HTR-8/SVneo (cell line): ENCODE results near the gene FCER1G.
"Not testable (repeated sequence)": the region's sequence is repeated elsewhere in the genome, so short reads cannot be mapped to it uniquely, and the experiment has no call there.

ENCODE experiments used
- DNase-seq: peaks from one replicate; pipeline ENCODE4 v3.0.0; 2011; ENCODE audit warnings: low spot score, mixed read lengths; ENCODE audit not compliant: insufficient read length
- FAIRE-seq: peaks from 2 replicates; lab custom pipeline; 2011; peaks lifted over from hg19 to GRCh38; lab: Jason Lieb, UNC

Gene FCER1G

GRCh38 chr1:161201836-161202712, 13.0 kb upstream of the FCER1G start, which contains the start of gene NDUFS2:
Gene NDUFS2, plus strand, starts transcription at chr1:161202367. Its CDS starts 19 bp downstream, at chr1:161202386.
- FAIRE-seq (no peak), DNase-seq (peak; percentile 86)

DNA sequence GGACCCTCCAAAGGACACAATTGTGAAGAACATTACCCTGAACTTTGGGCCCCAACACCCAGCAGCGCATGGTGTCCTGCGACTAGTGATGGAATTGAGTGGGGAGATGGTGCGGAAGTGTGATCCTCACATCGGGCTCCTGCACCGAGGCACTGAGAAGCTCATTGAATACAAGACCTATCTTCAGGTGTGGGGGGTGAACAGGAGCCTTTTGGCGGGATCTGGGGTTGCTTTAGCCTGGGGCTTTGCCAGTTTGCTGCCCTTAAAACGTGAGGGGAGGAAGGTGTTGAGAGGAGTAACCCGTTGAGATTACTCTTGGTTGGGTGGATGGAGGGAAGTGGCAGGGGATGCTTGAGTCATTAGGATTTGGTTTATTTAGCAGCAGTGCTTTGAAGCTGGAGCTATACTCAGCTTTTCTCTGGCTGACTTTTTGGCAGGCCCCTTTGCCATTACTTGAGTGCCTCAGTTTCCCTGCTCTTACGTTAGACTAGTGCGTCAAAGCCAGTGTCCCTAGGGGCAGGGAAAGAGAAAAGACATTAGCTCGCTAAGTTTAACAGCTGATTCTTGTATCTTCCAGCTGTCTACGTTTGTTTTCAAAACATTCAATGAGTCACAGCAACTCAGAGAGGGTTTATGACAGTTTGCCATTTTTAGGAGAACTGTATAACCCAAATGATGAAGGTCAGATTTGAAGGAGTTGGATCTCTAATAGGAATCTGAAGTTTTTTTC, 8.5 kb upstream of the FCER1G start:
- FAIRE-seq (no peak), DNase-seq (no peak)

DNA sequence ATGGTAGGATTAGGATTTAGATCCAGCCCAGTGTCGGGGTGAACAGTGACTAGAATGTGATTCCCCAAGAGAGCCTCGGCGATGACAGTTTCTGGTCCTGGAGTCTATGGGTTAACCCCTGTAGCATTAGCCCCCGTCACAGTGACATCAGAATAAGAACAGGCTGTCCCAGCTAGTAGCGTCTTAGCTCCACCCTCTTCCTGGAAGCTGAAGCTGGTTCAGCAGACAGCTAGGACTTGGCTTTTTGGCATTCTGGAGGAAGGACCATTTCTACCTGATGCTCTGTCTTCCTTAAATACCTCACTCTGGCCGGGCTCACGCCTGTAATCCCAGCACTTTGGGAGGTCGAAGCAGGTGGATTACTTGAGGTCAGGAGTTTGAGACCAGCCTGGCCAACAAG, 7.9 kb upstream of the FCER1G start:
- DNase-seq = no peak

GRCh38 chr1:161209790-161210409, 5.2 kb upstream of the FCER1G start:
- peak; percentile 67 for DNase-seq
- no peak for FAIRE-seq

More for the DNA sequence above, 7.9 kb upstream of the FCER1G start:
- no peak for FAIRE-seq

DNA sequence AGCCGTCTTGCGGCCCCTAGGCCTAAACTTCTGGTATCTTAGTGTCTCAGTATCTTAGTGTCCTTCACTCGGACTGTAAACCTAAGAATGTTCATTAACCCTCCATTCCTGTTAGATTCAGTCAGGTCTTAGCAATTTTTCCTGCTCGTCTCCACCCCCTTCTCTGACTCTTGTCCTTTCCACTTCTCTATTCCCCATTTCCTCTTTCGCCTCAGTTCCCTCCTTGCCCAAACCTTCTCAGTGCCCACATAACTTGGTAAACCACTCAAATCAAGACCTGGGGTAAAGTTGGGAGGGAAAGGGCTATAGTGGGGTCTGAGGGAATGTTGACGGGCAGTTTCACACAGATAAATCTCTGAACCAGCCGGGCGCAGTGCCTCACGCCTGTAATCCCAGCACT, 726 bp upstream of the FCER1G start:
- no peak for DNase-seq
- FAIRE-seq = no peak

DNA sequence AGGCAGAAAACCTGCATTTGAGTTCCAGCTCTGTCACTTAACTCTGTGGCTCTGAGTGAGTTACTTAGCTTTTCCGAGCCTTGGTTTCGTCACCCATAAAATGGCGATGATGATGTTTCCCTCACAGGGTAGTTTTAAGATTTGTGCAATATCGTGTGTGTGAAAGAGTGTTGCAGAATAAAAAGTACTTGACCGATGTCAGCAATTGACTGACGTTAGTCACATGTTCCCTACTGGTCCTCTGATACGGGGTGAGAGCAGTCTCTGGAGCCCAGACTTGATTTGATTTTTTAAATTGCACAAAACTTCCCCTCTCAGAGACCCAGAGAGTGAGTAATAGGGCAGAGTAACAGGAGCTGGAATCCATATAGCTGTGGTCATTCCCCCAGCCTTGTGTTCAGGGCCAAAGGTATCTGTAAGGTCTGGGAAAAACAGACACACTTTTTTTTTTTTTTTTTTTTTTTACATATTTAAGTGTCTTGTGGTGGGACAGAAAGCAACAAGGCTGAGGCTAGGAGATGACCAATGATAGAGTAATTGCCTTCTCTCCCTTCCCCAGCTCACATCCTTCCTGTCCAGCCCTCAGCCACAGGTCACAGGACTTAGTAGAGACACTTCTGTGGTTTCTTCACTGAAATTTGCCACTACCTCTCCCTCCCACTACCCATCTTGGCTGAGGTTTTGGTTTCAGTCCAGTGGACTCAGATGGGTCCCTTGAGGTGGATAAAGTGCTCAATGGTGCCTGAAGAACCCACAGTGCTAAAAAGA, 2.0 kb downstream of the FCER1G start:
- FAIRE-seq (no peak), DNase-seq (no peak)

DNA sequence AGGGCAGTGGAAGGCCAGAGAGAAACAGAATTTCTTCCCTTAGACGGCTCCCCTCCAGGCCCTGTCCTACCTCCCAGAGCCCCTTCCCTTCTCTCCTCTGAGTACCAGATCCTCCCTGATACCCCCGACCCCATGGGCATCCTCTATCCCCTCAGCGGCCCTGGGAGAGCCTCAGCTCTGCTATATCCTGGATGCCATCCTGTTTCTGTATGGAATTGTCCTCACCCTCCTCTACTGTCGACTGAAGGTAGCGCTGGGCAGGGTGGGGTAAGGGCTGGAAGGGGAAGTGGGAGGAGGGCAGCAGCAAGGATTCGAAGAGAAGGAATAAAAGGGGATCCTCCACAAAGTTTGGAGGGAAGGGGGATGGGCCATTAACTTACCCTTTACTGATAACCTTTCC, 2.7 kb downstream of the FCER1G start:
- DNase-seq (no peak), FAIRE-seq (no peak)

GRCh38 chr1:161218301-161219077, 3.4 kb downstream of the FCER1G start:
- FAIRE-seq (no peak), DNase-seq (no peak)

GRCh38 chr1:161219078-161219892, 4.2 kb downstream of the FCER1G start:
- no peak for DNase-seq
- no peak for FAIRE-seq

DNA sequence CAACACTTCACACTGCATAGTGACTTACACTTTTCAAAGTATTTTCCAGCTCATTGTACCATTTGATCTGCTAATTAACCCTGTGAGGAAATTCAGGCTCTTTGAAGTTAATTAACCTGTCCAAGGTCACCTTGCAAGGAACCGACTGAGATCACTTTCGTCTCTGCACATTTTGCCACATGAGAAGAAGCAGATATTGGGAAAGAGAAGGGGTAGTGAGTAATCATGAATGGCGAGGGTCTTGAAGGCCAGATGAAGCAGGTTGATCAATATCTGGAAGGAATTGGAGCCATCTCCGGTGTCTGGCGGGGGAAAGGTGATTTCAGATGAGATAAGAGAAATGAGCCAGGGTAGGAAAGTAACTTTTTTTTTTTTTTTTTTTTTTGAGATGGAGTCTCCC, 4.9 kb downstream of the FCER1G start:
- DNase-seq (no peak), FAIRE-seq (no peak)

DNA sequence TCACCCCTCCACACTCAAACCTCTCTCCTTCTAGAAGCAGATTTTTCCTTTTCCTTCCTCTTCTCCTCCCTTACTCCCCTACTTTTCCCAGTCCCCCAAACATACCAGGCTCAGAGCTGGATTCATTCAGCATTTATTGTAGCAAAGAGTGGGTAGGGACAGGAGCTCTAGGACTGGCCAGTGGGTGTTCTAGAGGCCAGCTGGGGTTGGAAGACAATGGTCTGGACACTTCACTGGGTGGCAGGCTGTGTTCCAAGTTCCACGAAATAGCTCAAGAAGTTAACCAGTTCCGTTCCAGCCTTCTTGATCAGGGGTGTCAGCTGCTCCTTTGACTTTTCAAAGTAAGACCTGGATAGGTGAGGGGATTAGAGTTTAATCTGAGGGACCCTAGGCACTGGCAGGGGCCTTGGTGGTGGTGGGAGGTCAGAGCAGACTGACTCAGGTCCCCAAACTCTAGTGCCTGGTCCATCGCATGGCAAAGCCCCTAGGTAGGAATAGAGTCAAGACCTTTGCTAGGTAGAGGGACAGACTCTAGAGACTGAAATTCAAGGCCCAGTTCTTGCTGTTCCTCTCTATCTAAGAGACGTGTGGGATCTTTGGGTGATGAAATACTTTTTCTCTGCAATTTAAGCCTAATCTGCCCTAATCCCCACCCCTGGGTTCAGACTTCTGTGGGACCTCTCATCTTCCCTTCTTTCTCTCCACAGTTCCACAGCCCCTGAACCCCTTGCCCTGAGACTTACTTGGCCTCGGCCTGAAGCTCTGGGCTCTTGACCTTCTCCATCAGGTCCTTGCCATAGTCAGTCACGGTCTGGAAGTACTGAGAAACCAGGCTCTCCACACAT, 7.3 kb downstream of the FCER1G start:
- DNase-seq (no peak), FAIRE-seq (no peak)

DNA sequence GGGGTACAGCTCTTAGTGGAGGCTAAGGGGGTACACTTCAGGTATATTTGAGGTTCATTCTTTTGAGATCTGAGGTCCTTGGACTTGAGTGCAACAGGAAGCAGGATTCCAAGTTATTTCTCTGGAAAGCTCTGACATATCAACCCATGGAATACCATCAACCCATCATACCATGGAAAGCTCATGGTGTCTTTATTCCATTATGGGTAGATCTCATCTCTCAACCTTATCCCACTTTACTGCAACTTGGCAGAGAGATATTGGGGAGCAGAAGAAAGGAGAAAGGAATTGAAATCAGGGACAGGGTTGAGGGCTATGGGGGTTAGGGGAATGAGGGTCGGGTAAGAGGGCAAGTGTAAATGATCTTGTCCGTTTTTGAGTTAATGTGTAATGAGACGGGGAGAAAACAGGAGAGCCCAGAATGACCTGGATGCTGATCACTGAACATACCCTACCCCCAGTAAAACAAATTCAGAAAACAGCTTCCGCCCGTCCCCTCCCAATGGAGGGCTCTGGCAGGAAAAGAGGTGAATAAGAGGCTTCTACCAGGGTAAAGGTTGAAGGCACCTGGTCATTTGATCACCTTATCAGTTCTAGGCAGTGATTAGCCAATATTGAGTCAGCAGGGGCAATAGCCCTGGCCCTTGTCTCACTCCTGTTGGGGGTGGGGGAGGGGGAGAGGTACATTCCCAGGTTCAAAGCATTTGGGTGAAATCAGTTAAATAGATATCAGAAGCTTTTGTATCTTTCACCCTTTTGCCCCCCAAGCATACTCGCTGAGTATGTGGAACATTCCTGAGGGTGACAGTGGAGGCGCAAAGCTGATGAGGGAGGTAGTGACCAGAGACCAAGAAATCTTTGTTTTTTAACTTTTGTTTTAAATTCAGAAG, 9.0 kb downstream of the FCER1G start:
- DNase-seq = no peak
- no peak for FAIRE-seq

DNA sequence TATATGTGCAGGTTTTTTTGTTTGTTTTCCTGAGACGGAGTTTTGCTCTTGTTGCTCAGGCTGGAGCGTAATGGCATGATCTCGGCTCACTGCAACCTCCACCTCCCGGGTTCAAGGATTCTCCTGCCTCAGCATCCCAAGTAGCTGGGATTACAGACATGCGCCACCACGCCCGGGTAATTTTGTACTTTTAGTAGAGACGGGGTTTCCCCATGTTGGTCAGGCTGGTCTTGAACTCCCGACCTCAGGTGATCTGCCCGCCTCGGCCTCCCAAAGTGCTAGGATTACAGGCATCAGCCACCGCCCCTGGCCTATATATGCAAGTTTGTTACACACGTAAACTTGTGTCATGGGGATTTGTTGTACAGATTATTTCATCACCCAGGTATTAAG, 9.6 kb downstream of the FCER1G start:
- not testable (repeated sequence) for FAIRE-seq, DNase-seq

GRCh38 chr1:161225178-161225533, 10.1 kb downstream of the FCER1G start:
- DNase-seq = no peak

DNA sequence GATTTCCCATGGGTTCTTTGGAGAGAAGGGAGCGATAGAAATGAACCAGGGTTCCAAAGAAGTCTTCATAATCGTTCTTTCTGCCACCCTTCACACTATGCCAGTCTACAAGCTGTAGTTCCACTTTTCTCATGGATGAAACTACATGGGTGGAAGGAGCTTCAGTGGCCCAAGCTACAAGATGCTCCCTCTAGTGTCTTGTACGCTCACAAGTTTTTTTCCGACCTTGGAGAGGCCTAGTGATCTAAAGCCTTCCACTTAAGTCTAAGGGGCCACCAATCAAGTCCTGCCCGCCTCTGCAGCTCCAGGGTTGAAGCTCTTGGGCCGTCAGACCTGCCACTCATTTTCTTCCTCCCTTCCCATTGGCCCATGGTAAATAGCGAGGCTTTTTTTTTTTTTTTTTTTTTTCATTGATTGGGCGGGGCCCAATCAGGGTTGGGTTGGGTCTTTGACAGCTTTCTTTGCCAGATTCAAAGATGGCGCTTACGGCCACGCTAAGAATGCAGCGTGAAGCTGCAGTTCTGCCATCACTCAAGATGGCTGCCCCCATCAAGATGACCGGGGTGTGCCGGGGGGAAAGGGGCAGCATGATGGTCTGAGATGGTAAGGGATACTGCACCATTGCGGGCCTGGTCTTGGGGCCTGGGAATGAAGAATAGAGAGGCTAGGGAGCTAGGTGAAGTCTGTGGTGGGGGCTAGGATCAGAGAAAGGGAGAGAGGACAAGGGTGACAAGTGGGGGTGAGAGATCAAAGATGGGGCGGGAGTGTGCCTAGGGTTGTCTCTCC, 10.6 kb downstream of the FCER1G start, which contains the start of gene TOMM40L:
TSS of gene TOMM40L (plus strand) at position 527 of the 786 bp plus-strand sequence. CDS start 430 bp downstream, outside the sequence.
- peak; percentile 92 for DNase-seq
- FAIRE-seq = no peak

More at GRCh38 chr1:161225178-161225533, 10.1 kb downstream of the FCER1G start:
- no peak for FAIRE-seq

GRCh38 chr1:161226320-161226711, 11.2 kb downstream of the FCER1G start:
- FAIRE-seq = no peak
- DNase-seq = no peak
